Measurements from ENCODE around the gene PRX. TPM values are rescaled to one million over a fixed set of nuclear protein-coding genes. Genes with fewer than 3 reads are reported as not detected.
"Not testable (repeated sequence)": the region's sequence is repeated elsewhere in the genome, so short reads cannot be mapped to it uniquely, and the experiment has no call there.

Gene PRX
- total RNA-seq, 1 experiment from 2014 or later = 5.6 TPM

DNA sequence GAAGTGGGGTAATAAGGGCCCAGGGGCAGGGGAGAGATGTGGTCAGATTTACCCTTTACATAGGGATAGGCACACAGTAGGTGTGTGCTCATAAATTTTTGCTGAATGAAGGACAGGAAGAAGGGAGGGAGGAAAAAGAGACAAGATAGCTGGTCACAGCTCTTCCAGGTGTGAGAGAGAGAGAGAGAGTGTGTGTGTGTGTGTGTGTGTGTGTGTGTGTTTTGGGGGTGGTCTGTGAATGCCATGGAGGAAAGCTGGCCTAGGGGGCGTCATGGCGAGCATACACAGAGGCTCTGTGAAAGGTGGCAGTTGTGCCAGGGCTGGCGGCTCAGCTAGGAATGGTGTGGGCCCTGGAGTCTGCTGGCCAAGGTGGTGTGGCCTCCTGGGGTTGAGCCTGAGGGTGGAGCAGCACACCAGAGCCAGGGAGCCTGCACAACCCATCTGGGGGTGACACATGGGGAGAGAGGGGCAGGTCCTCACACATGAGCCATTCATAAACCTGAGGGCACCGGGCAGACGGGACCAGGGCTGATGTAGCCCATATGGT, 6.0 kb upstream of the PRX start:
- DNase-seq (ENCODE audit: low spot score) = no peak
- in situ Hi-C loops (cut with HindIII; ENCODE audit: low sequenced_read_pairs) = no loop called here

DNA sequence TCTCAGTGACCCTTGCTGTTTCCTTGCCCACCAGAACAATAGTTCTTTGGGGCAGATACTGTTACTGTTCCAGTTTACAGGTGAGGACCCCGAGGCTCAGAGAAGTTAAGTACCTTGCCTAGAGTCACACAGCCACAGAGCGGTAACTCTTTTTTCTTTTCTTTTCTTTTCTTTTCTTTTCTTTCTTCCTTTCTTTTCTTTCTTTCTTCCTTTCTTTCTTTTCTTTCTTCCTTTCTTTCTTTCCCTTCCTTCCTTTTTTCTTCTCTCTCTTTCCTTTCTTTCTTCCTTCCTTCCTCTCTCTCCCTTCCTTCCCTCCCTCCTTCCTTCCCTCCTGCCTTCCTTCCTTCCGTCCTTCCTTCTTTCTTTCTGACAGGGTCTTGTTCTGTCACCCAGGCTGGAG, 4.9 kb upstream of the PRX start:
- in situ Hi-C loops (cut with HindIII; ENCODE audit: low sequenced_read_pairs) = no loop called here

DNA sequence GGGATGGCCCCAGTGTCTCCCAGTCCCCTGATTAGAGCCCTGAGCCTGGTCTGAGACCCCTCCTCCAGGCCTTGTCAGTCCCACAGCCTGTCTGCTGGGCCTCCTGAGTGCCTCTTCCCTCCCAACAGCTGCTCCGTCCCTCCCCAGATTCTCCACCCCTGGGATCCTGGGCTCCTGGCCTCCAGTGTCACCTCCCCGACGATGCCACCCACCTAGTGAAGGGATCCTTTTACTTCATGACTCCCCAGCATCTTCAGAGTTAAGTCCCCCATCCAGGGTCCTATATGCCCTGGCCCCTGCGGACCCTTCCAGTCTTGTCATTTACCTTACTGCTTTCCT, 4.4 kb upstream of the PRX start:
- in situ Hi-C loops (cut with HindIII; ENCODE audit: low sequenced_read_pairs) = no loop called here

More for the DNA sequence above, 4.9 kb upstream of the PRX start:
- no peak for DNase-seq (ENCODE audit: low spot score)

DNA sequence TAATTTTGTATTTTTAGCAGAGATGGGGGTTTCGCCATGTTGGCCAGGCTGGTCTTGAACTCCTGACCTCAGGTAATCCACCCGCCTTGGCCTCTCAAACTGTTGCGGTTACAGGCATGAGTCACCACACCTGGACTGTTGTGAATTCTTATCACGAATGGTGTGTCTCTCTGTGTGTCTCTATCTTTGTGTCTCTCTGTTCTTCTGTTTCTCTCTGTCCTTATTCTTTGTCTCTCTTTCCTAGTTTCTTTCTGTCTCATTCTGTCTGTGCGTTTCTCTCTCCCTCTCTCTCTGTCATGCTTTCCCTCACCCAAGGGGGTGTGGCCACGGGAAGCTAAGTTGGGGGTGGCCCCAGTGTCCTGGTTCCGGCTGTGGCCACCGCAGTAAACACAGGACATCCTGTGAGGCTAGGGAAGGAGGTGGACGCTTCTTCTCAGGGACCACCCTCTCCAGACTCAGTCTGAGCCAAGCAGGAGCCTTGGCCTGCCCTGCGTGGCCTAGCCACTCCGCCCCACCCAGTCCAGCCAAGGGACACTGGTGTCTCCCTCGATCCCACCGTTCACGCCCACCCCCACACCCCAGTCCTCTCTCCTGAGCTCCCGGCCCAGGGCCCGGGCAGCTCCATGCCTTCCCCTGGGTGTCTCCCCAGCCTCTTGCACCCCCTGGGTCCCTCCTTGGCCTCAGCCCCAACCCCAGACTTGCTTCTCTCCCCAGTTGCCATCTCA, 3.9 kb upstream of the PRX start:
- in situ Hi-C loops (cut with HindIII; ENCODE audit: low sequenced_read_pairs) = no loop called here
- peak; percentile 41 for DNase-seq (ENCODE audit: low spot score)

More for the DNA sequence above, 4.4 kb upstream of the PRX start:
- no peak for DNase-seq (ENCODE audit: low spot score)

DNA sequence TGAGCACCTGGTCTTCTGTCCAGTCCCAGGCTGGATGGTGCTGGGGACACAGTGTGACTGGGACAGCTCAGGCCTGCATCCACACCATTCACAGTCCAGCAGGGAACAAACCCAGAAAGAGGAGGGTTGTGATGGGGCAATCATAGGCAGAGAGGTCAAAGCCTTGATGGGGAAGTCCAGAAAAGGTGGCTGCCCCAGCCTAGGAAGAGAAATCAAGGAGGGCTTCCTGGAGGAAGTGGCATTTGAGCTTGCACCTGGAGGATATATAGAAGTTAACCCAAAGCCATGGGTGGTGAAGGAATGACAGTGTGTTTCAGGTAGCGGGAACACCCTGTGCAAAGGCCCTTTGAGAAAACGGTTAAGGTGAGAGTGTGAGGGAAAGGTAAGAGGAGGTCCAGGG, 2.6 kb upstream of the PRX start:
- DNase-seq (ENCODE audit: low spot score) = no peak
- in situ Hi-C loops (cut with HindIII; ENCODE audit: low sequenced_read_pairs) = no loop called here

DNA sequence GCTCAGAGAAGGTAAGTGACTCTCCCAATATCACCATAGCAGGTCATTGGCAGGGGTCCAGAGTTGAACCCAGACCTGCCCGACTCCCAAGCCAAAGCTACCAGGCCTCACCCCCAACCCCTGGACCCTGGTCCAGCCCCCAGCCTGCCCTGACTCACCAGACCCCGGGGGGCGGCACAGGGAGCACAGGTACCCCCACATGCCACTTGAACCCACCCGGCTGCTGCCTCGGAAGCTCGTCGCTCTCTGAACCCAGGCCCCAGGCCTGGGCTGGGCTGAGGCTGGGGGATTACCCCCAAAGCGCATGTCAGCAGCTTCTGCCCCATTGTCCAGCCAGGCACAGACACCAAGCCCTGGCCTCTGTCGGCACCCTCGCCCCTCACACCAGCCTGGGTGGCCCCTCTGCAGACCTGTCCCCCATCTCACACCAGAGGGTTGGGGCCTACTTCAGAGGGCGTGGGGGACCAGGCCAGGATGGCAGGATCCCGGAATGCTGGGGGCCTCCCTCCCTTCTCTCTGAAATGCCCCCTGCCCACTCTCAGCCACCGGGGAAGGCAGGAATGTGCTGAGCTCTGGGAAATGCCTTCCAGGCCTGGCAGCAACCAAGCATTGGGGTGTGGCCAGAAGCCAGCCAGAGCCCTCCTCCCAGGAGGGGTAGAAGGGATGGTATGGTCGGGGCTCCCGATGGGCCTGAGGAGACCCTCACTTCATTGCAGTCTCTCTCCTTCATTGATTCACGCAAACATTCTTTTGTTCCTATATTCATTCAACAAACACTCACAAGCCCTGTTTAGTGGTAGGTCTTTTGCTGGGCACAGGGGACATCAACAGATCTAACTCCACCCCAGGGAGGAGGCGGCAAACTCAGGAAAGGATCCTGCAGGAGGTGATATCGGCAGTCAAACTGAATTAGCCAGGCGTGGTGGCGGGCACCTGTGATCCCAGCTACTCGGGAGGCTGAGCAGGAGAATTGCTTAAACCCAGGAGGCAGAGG, 1.7 kb upstream of the PRX start:
- DNase-seq (ENCODE audit: low spot score) = no peak
- in situ Hi-C loops (cut with HindIII; ENCODE audit: low sequenced_read_pairs) = no loop called here

DNA sequence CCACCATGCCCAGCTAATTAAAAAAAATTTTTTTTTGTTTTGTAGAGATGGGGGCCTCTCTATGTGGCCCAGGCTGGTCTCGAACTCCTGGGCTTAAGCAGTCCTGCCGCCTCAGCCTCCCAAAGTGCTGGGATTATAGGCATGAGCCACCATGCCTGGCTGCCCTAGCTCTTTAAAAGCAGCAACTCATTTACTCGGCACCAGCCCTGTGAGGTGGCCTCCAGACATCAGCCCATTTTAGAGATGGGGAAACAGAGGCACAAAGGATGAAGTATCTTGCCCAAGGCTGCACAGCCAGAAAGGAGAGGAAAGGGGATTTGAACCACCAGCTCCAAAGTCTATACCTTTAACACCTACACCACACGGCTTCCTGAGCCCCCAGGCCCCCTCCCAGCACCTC, 312 bp downstream of the PRX start:
- in situ Hi-C loops (cut with HindIII; ENCODE audit: low sequenced_read_pairs) = no loop called here
- no peak for DNase-seq (ENCODE audit: low spot score)

DNA sequence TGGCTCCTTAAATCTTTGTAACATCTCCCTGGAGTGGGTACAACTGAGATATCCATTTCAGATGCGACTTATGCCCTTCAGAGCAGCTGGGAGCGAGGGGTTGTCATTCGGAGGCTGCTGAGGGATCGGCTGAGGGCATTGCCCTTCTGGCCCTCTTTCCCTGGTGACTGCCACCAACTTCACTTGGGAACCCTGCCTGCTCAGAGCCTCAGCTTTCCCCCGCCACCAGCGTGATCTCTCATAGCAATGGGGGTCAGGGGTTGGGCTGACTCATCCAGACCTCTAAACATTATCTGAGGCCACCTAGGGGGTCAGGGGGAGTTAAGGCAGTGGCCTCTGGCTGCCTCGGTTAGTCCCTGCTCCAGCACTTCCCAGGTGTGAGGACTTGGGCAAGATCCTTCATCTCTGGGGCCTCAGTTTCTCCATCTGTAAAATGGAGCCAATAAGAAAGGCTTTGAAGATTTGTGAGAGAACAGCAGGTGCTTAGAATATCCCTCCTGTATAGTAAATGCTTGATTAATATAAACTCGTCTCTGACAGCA, 1.1 kb downstream of the PRX start:
- in situ Hi-C loops (cut with HindIII; ENCODE audit: low sequenced_read_pairs) = no loop called here
- DNase-seq (ENCODE audit: low spot score) = no peak

DNA sequence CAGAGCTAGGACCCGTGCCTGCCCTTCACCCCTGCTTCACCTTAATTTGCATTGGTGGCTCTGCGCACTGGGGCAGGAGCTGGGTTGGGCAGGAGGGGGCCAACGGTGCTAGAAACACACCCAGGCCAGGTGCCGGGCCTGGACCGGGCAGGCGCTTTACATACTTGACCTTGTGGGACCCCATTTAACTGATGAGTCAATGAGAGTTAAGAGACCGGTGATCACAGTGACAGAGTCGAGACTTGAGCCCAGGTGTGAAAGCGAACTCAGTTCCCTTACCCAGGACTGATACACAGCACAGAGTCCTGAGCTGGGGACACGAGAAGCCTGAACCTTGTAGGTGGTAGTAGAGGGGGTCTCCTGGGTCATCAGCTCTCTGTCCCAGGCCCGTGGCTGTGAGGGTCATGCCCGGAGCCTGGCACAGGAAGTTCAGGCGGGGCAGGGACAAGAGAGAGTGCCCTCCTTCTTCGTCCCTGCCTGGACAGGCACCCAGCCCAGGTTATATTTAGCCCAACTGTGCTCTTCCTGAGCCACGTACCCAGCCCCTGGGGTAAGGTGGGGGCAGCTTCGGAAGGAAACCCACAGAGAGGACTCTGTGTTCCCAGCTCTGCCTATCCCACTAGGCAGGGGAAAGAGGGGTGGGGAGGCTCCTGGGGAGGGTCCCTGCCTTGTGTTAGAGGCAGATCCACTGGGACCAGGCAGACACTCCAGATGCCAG, 1.9 kb downstream of the PRX start:
- no peak for DNase-seq (ENCODE audit: low spot score)
- in situ Hi-C loops (cut with HindIII; ENCODE audit: low sequenced_read_pairs) = no loop called here

DNA sequence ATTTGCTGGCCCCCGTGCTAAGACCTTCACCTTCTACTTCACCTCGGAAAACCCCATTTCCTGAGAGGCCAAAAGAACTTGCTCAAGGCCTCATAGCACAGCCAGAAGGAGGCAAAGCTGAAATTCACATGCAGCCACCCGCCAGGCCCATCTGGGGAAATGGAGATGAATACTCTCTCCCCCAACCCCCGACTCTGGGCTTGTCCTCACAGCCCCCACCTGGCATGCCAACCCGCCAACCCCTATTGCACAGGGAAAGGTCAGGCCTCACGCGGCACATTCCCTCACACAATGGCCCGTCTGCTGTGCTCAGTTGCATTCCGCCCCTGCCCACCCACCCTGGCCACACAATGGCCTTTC, 3.2 kb downstream of the PRX start:
- DNase-seq (ENCODE audit: low spot score) = no peak
- in situ Hi-C loops (cut with HindIII; ENCODE audit: low sequenced_read_pairs) = no loop called here

DNA sequence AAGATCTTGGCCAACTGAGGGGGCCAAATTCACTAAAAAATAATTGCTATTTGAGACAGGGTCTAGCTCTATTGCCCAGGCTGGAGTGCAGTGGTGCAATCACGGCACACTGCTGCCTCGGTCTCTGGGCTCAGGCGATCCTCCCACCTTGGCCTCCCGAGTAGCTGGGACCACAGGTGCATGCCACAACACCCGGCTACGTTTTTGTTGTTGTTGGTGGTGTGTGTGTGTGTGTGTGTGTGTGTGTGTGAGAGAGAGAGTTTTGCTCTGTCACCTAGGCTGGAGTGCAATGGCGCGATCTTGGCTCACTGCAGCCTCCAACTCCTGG, 4.6 kb downstream of the PRX start:
- in situ Hi-C loops (cut with HindIII; ENCODE audit: low sequenced_read_pairs); DNase-seq (ENCODE audit: low spot score): not testable (repeated sequence)

DNA sequence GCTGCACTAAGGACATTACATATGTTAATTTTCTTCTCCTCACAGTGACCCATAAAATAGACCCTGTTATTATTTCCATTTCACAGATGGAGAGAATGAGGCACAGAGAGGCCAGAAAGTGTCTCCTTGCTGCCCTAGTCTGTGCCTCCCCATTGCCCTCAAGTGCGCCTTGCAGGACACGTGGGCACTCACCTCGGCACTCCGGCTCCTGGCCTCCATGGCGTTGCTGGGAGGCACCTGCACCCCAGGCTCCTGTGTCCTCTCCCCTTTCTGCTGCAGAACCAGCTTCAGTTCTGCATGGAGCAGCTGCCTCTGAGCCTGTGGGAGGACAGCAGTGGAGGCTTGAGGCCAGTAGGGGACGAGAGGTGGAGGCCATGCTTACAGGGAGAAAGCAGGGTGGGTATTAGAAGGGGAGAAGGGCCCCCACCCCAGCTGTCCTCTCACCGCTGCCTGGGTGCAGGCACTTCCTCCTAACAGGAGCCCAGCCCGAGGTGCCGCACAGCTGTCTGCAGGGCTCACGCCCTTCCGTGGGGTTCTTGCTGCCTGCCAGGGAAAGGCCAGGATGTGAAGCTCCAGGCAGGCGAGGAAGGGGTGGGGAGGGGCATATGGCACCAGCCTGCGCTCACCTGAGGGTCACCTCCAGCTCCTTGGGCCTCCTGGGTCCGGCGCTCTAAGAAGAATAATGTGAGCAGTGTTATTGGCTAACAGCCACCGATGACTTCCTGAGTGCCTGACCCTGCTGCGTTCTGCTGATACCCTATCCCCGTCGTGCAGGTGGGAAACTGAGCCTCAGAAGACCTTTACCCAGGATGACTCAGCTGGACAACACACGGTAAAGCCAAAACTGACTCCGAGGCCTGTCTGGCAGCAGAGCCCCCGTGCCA, 5.2 kb downstream of the PRX start:
- in situ Hi-C loops (cut with HindIII; ENCODE audit: low sequenced_read_pairs) = no loop called here
- no peak for DNase-seq (ENCODE audit: low spot score)

DNA sequence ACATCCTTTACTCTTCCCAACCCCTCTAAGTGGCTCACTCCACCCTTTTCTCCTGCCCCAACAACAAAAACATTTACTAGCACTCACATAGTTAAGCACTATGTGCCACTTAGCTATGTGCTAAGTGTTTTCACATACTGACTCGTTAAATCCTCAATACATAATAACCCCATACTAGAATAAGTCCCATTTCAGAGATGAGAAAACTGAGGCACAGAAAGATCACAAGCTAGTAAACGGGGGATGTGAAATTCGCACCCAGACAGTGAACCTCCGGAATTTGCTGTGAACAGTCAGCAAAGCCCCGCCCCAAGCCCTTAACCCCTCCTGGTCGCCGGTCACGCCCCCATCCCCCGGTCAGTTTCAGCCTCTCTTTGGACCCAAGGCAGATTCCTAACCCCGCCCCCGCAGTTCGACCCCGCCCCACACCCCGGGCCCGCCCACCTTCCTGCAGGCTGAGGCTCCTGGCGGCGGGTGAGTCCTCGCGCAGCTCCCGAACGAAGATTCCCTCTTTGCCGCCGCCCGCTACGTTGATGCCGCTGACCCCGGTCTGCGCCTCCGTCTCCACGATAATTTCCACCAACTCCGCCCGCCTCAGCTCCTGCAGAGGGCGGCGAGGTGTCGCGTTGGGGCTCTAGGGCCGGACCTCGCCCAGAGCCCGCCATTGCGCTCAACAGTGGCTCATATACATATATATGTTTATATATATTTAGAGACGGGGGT, 9.8 kb downstream of the PRX start:
- DNase-seq (ENCODE audit: low spot score) = peak; percentile 48
- in situ Hi-C loops (cut with HindIII; ENCODE audit: low sequenced_read_pairs) = no loop called here

DNA sequence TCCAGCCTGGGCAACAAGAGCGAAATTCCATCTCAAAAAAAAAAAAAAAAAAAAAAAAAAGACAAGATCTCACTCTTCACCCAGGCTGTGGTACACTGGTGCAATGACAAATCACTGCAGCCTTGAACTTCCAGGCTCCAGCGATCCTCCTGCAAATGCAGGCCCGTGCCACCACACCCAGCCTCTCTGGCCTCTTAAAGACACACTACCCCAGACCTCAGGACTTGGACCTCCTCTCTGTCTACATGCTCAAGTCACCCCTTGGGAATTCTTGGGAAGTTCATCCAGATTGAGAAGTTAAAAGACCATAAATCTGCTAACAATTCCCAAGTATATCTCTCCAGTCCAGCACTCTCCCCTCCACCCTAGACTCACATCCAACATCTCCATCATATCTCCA, 12.6 kb downstream of the PRX start:
- in situ Hi-C loops (cut with HindIII; ENCODE audit: low sequenced_read_pairs) = no loop called here
- DNase-seq (ENCODE audit: low spot score) = no peak

DNA sequence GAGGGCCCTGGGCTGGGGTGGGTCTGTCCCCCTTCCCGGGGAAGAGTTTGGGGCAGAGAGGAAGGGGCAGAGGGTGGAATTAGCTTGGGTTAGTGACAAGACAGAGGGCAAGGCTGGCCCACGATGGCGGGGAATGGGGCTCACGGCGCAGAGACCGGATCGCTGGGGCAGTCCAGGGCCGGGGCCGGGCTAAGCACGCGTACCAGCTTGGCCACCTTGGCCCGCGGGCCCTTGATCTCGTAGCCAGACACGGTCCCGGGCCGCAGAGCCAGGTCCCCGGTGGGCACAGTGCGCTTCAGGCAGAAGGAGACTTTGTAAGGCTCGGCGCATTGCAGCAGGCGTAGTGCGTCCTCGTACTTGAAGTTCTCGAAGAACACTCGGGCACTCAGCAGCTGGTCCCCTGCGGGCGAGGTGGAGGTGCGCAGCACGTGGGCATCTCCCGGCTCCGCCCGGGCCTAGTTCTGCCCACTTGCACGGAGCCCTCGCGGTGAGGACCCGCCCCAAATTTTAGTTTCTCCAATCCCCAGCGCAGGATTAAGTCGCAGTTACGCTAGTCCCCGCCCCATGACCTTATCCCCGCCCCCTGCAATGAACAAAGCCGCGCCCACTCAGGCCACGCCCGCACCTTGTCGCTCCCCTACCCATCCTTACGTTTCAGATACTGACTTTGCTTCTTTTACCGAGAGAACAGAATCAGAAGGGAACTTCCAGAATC, 14.6 kb downstream of the PRX start:
- in situ Hi-C loops (cut with HindIII; ENCODE audit: low sequenced_read_pairs) = no loop called here
- DNase-seq (ENCODE audit: low spot score) = no peak

DNA sequence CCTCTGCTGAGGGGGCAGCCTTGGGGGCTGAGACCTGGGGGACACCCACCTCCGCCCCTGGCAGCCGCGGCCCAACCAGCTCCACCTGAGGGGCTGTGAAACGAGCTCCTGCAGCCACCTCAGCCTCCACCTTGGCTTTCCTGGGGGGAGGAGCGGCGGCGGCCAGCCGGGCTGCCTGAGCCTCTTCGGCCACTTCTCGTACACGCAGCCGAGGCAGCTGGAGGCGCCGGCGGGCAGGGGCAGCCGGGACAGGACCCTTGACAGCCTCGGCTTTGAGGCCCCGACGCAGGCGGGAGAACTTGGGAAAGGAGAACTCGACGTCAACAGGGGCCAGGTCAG, 15.6 kb downstream of the PRX start:
- in situ Hi-C loops (cut with HindIII; ENCODE audit: low sequenced_read_pairs) = no loop called here
- DNase-seq (ENCODE audit: low spot score) = no peak

DNA sequence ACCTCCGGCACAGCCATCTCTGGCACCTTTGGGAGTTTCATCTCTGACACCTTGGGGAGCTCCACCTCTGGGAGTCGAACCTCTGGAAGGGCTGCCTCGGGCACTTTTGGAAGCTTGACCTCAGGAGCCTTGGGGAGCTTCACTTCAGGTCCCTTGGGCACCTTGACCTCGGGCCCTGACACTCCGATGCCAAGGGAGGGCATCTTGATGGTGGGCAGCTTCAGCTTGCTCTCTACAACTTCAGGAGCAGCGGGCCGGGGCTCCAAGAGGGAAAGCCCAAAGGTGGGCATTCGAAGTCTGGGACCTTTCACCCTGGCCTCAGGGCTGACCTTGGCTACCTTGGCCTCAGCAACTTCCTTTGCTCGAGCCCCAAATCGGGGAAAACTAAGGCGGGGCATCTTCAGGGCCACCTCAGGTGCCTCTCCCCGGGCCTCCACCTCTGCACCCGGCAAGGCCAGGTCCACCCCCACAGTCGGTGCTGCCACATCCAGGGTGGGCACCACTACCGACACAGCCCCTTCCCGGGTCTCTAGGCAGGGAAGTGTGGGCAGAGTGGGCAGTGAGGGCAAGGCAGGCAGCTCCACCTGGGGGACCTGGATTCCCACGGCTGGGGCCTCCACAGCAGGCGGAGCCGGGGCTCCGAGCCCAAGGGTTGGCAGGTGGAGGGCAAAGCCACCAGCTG, 16.2 kb downstream of the PRX start:
- no peak for DNase-seq (ENCODE audit: low spot score)
- in situ Hi-C loops (cut with HindIII; ENCODE audit: low sequenced_read_pairs) = no loop called here

Measured in G401 (cell line).